GM19328 (cell line): ENCODE data around the gene PFKL.

ENCODE experiments used
- ATAC-seq: cut with Tn5 transposase; IDR thresholded peaks from one replicate; pipeline ENCODE4 v1.9.1; 2021; ENCODE audit warnings: mild to moderate bottlenecking, moderate library complexity; ENCODE audit not compliant: unreplicated experiment

The PFKL gene

DNA sequence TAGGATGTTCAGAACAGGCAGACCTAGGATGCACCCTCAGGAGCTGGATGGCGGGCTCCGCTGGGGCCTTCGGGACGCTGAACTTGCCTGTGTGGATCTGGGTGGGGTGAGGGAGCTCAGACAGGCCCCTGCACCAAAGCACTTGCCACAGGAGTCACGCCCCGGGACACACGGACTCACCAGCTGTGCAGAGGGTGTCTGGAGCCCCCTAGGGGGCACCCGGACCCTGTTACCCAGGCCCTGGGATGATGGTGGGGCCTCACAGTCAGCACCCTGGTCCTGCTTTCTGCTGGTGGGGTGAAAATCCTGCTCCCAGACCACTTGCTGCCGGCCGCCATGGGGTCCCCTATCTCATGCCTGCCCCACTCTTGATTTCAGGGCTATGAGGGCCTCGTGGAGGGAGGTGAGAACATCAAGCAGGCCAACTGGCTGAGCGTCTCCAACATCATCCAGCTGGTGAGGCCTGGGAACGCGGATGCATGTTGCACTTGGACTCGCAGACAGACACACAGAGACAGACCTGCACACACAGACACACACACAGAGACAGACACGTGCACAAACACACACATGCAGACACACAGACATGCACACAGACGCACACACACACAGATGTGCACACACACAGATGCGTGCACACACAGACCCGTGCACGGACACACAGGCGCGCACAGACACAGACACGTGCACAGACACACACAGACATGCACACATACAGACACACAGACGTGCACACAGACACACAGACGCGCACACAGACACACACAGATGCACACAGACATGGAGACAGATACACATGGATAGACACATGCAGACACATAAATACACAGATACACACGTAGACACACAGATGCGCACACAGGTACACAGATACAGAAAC lies 11.0 kb downstream of the PFKL start:
- ATAC-seq = no peak

DNA sequence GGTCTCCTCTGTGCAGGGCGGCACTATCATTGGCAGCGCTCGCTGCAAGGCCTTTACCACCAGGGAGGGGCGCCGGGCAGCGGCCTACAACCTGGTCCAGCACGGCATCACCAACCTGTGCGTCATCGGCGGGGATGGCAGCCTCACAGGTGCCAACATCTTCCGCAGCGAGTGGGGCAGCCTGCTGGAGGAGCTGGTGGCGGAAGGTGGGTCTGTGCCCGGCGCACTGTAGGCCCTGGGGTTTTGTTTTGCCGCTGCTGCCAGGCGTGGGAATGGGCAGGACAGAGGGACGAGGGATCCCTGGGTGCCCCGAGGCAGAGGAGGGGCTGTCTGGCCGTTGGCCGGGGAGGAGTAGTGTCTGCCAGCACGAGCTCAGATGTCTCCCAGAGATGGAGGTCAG lies 12.2 kb downstream of the PFKL start:
- ATAC-seq = no peak

DNA sequence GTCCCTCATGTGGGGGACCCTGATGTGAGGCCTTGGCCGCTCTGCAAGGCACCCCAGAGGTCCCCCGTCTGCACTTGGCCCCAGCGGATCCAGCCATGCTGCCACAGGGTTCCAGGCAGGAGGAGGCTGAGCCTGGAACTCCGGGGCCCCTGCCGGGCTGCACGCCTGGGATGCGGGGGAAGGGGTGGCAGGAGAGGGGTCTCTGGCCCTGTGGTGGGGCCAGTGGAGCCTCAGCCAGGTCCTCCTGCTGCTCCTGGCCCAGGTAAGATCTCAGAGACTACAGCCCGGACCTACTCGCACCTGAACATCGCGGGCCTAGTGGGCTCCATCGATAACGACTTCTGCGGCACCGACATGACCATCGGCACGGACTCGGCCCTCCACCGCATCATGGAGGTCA lies 12.9 kb downstream of the PFKL start:
- no peak for ATAC-seq

DNA sequence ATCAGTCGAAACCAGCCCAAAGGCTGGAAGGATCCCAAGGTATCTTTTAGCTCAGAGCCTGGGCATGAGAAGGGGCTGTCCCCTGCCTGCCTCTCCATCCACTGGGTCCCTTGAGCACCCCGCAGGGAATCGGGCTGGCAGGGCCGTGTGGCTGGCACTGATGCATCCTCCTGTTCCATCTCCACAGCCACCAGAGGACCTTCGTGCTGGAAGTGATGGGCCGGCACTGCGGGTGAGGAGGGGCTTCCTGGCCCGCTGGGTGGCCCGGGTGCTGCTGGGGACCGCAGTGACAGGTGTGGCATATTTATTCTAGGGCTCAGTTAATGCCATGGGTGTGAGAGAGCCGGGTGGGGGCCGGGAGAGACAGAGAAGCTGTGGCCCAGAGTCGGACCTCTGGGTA lies 13.6 kb downstream of the PFKL start:
- ATAC-seq = no peak

DNA sequence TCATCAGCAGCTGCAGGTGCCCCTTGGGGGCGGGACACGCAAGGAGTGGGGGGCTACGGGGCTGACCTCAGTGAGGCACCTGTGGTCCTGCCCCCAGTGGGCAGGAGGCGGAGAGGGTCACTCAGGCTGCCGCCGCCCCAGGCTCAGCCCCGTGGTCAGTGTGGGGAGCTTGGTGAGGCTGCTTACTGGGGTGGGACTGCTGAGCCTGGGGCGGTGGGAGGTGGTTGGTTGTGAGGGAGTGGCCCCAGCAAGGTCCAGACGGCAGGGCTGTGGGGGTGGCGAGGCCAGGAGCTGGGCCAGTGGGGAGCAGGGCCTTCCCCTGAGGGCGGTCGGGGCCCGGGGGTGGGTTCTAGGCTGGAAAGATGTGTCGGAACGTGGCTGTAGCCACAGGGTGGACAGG lies 14.3 kb downstream of the PFKL start:
- ATAC-seq = no peak

DNA sequence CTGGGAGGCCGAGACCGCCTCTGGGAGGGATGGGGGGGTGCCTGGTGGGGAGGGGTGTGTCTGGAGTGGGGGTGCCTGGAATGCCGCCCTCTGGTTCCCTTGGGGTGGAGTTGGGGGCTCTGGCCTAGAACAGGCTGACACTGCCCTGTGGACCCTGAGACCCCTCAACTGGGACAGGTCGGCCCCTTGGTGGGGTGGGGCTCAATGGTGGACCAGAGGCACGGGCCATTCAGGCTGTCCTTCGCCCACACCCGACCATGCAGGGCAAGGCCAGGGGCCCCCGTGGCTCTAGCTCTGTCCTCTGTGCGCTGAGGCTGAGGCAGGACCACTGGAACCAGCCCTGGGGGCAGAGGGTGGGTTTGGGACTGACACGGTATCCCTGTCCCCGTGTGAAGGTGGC lies 14.7 kb downstream of the PFKL start:
- no peak for ATAC-seq

DNA sequence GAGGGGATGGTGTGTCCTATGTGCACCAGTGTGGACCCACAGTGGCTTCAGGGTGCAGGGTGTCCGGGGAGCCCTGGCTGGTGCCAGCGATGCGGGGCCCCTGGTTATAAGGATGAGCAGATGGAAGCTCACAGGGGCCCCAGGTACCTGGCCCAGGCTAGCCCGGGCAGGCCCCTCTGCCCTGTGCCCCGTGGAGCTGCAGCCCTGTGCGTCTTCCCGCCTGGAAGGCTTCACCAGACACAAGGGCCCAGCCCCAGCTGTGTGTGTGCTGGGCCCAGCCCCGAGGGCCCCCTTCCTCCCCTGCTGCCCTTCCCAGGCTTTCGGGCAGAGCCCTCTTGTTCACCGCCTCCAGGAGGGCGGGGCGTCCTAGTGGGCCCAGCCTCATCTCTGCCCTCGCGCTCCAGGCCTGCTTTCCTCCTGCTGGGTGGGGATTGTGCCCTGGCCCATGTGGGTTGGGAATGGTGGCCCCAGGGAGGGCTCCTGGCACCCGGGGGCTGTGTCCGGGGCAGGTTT lies 15.9 kb downstream of the PFKL start:
- ATAC-seq = no peak

DNA sequence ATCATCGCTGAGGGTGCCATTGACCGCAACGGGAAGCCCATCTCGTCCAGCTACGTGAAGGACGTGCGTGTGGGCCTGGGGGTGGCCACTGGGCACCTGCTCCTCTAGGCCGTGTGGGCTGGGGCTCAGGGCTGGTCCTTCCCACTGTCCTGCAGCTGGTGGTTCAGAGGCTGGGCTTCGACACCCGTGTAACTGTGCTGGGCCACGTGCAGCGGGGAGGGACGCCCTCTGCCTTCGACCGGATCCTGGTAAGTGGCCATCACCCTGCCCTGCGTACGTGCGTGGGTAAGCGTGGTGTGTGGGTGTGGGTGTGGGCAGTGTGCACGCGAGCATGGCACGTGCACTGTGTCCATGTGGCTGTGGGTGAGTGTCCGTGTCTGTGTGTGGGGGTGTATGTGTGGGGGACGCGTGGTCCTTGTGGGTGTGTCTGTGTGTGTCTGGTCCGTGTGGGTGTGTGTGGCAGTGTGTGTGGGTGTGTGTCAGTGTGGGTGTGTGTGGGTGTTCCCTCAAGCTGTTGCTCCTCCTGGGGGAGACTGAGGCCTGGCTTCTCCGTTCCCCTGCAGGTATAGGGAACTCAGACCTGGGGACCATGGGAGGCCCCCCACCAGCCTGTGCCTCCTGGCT lies 16.5 kb downstream of the PFKL start:
- no peak for ATAC-seq

DNA sequence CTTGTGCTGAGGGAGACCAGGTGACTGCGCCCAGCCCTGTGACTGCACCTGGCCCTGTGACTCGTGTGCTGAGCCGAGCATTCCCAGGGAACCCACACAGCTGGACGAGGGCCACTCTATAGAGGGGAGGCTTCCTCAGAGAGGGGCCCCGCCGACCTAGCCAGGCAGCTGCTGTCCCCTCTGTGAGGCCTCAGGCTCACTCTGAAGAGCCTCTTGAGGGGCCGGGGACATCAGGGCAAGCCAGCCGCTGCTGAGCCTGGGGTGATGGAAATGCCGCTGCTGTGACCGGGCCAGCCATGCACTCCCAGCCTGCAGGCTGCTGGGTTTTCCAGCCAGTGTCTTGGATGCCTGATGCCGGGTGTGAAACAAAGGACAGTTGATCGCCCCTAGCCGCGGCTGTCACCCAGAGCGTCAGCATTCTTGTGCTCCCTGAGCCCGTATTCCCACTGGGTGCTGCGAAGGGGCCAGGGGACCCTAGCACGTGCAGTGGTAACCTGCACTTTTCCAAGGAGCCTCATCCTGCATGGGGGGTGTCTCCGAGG lies 17.5 kb downstream of the PFKL start:
- no peak for ATAC-seq

DNA sequence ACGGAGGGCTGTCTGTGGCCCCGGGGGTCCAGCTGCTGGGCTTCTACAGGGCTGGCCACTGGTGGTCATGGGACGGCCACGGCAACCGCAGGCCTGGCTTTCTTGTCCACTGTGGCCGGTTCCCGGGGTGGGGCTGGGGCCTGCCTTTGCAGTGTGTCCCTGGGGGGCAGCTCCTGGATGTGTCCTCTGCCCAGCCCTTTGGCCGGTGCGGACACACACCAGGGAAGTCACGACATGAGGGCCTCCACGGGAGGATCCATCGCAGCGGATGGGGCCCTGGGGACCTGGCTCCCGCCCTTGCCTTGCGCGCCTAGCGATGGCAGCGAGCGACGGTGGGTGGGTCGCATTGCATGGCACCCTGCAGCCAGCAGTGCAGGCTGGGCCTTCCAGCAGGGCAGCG lies 18.0 kb downstream of the PFKL start:
- no peak for ATAC-seq

DNA sequence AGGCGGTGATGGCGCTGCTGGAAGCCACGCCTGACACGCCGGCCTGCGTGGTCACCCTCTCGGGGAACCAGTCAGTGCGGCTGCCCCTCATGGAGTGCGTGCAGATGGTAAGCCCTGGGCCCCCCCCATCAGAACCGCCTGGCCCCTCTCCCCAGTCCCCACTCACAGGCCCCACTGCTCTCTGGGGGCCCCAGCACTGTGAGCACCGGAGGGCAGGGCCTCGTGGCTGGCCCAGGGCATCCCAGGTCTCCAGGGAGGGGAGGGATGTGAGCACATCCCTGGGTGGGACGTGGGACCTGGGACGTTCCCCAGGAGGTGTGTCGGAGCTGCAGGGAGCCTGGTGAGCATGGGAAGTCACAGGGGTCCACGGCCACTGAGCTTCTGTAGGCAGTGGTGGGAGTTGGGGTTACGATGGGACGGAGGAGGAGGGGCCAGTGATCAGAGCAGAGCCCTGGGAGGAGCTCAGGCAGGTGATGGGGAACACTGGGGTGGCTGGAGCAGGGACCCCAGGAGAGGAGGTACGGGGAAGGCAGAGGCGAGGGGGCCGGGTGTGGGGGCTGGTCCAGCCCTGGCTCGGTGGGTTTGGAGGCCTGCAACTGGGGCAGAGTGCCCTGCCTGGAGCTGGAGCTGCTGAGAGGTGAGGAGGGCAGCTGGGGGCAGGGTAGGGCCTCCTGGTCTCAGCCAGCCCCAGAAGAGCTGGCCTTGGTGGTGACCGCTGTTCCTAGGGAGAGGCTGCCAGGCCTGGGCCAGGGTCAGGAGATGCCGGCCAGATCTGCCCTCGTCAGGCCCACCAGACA lies 18.8 kb downstream of the PFKL start:
- no peak for ATAC-seq

DNA sequence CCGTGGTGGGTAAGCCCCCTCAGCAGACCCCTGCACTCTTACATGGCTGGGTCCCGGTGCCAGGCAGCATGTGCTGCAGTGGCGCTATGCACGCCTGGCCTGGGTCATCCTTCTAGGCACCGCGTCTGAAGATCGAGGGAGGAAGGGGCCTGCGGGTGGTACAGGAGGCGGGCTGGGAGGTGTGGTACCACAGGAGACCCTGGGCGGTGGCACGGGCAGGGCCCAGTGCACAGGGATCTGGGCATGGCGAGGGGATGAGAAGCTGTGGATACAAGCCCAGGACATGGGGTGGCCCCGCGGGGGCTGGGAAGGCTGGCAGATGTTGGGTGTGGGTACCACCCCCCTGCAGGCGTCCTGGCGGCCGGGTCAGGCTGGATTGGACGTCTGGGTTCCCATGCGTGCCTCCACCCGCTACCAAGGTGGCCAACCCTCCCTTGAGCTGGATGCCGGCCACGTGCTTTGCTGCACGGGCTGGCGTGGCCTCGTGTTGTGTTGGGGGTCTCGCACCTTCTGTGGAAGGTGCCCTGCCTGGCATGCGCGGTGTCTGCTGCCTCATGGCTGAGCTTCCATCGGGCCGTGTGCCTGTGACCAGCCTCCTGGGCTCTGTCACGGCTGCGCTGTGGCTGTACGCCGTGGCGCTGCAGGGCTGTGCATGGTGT lies 19.7 kb downstream of the PFKL start:
- no peak for ATAC-seq

DNA sequence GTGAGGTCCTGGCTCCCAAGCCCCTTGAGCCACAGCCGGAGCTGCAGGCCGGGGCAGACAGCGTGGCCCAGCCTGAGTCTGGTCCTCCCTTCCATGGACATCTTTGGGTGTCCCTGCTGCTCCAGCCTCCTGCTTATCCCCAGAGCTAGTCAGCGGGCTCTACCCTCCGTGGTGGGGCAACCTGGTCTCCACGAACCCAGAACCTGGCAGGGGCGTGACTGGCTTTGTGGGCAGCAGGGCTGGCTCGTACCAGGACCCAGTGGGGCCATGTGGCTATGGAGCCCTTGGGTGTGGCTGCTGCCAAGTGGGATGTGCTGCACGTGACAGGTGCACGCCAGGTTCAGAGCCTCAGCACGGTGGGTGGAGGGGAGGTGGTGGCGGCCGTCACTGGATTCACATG lies 21.0 kb downstream of the PFKL start:
- ATAC-seq = no peak

DNA sequence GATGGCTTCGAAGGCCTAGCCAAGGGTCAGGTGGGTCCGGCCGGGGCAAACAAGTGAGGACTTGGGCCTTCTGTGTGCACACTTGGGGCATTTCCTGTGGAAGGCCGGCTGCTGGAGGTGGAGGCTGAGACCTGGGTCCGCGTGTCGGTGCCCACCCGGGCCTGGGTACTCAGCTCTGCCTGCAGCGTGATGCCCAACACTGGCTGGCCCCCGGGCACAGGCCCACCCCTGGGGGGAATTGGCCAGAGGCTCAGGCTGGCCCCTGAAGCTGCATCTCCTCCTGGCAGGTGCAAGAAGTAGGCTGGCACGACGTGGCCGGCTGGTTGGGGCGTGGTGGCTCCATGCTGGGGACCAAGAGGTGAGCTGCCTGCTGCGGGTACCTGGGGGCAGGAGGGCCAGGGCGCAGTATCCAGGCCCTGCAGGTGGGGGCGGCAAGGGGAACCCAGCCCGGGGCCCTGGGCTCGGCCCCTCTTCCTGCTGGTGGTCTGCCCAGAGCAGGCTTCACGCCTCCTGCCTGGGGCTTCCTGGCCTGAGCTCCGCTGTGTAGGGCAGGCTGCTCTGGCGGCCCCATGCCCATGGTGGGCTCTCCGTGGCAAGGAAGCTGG lies 22.1 kb downstream of the PFKL start:
- ATAC-seq = no peak

DNA sequence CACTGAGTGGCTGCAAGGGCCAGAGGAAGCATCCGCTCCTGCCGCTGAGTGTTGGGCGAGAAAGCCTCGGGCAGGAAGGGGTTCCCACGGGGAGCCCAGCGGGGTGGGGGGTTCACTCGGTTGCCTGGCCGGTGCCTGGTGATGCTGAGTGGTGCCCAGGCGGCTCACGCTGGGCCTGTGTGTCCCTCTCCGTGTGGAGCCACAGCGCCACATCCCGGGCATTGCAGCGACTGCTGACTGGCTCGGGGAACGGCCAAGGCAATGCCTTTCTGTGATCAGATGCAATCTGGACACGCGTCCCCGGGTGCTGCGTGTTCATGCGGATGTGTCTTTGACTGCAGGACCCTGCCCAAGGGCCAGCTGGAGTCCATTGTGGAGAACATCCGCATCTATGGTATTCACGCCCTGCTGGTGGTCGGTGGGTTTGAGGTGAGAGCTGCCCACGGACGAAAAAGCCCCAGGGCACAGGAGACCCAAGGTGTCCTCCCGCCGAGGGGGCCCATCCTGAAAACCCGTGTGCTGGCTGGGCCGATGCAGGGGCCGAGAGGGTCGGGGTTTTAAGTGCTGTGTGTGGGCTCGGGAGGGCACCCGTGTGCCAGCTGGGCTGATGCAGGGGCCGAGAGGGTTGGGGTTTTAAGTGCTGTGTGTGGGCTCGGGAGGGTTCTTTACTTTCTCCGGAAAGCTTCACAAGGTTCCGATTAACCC lies 22.9 kb downstream of the PFKL start:
- no peak for ATAC-seq

DNA sequence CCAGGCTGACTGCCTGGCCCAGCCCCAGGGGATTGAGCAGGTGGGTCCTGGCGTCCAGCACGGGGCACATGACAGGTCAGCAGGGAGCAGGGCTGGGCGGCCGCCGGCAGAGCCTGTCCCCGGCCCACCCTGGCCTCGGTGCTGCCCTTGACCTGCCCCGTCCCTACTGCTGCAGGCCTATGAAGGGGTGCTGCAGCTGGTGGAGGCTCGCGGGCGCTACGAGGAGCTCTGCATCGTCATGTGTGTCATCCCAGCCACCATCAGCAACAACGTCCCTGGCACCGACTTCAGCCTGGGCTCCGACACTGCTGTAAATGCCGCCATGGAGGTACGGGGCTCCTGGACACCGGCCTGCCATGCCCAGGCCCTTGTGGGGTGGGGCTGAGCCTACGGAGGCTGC lies 23.7 kb downstream of the PFKL start:
- no peak for ATAC-seq

DNA sequence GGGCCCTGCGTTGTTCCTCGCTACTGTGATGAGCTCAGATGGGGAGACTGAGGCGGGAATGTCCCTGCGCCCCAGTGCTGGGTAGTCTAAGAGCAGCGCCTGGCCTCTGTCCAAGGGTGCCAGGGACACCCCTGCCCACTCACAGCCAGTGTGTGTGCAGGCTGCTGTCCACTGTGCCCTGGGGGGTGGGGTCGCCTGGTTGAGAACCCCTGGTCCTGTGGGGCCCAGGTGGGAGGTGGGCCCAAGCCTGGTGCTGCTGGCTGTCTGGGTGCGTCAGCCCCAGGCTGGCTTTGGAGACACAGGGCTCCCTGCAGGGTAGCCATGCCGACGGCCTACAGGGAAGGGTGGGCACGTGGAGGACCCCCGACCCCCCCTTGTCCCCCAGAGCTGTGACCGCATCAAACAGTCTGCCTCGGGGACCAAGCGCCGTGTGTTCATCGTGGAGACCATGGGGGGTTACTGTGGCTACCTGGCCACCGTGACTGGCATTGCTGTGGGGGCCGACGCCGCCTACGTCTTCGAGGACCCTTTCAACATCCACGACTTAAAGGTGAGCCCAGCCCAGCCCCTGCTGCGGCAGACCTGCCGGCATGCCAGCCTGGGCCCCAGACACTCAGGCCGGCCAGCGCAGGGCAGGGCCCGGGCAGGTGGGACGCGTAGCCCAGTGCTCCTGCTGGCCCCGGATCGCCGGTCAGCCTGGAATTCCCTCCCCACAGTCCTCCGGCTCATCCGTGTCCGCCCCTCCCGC lies 24.4 kb downstream of the PFKL start:
- no peak for ATAC-seq

DNA sequence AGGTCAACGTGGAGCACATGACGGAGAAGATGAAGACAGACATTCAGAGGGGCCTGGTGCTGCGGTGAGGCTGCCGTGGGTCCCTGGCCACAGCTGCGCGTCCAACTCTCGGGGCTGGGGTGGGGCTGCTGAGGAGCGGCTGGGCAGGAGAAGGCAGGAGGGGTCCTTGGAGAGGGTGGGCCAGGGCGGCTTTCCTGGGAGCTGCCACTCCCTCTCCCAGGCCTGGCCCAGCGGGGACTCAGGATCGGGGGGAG lies 24.9 kb downstream of the PFKL start:
- no peak for ATAC-seq
